ENCODE measurements around the gene UGT2B15. TPM values are rescaled to one million over a fixed set of nuclear protein-coding genes. Genes with fewer than 3 reads are reported as not detected.
"Not testable (repeated sequence)": the region's sequence is repeated elsewhere in the genome, so short reads cannot be mapped to it uniquely, and the experiment has no call there.

The UGT2B15 gene
- total RNA-seq, result not detected
- long read RNA-seq, result 0 reads

DNA sequence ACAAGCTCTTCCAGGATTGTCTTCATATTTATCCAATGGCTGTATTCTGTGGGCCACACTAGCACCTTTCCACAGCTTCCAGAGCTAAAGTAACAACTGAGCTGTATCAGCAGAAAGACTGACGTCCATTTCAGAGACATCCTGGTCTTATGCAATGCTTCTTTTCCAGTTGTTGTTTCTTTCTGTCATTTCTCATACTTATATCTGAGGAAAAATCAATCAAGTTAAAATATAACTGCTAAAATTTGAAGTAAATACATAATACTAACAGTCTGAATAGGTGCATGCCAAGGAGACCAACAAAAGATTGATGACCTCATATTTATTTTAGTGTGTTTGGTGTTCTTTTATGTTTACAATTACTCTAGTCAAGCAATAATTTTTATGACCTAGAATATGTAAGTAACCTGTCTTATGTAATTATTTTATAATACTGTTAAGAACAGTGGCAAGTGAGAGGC lies at the start of gene UGT2B15:
UGT2B15 (minus strand) TSS at position 174 of the 461 bp plus-strand sequence; CDS start at position 140, 34 bp downstream.
- intact Hi-C loops (cut with DNase I), result loop anchor here (5.0 kb wide), 1 partner anchor 173 kb away; no protein-coding TSS in a partner anchor
- ATAC-seq; DNase-seq (ENCODE audit: missing footprints): not testable (repeated sequence)

GRCh38 chr4:68719075-68719473 lies 48.6 kb upstream of the UGT2B15 start:
- ATAC-seq (no peak), DNase-seq (ENCODE audit: missing footprints) (no peak)
- intact Hi-C loops (cut with DNase I), result no loop called here

DNA sequence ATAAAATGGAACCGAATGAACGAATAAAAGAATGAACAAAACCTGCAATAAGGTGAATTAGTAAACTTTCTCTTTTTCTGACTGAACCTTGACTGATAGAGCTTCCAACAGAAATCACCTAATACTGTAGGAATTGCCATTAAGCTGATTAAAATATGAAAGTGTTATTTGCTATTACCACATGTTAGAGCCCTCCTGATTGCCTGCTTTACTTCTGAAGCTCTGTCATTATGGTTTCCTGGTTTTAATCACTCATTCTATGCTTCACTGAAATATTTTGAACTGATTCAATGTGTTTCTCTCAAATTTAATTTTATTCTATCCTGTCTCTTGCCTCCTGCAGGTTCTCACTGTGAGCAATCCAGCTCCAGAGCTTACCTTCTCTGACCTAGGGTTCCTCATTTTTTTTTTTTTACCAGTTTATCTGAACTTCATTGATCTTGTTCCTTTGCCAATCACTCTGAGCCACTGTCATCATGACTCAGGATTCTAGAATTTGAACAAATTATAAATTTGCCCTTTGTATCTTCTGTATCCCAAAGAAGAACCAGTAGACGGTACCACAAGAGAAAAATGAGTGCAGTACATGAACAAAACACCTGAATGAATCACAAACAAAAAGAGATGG lies 48.1 kb upstream of the UGT2B15 start:
- intact Hi-C loops (cut with DNase I), result no loop called here
- ATAC-seq (no peak), DNase-seq (ENCODE audit: missing footprints) (no peak)

DNA sequence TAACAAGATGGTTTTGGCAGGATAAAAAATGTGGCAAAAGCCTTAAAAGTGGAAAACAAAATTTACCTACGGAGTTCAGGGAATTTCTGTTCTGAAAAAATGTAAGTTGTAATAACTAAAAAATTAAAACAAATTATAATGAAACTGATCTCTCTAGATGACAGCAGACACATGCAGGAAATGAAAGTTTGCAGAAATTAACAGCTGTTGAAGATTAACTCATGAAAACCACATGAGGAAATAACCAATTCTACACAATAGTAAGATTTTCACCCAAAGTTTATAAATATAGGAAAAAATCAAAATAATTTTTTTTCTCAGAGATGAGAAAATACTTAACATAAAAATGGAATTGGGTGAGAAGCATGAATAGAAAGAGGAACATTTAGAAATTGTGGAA lies 47.5 kb upstream of the UGT2B15 start:
- ATAC-seq, result no peak
- intact Hi-C loops (cut with DNase I), result no loop called here
- DNase-seq (ENCODE audit: missing footprints), result no peak

GRCh38 chr4:68714400-68714799 lies 43.9 kb upstream of the UGT2B15 start:
- DNase-seq (ENCODE audit: missing footprints) (no peak), ATAC-seq (no peak)
- intact Hi-C loops (cut with DNase I), result no loop called here

DNA sequence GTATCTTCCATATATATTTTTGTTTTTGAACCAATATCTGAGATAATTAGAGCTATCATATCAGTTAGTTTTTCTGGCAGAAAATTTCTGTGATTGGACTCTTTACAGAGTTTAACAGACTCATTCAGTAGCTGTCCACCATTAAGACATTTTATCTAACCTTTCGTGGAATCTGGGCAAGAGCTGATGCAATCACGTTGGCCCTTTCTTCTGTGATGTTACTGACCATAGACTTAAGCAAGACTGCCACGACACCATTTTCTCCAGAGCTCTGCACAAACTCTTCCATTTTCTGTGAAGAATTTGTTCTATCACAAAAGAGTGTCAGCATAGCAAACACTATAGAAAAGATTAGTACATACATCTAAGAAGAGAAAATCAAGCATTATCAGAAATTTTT lies 41.8 kb upstream of the UGT2B15 start:
- intact Hi-C loops (cut with DNase I), result no loop called here
- ATAC-seq (no peak), DNase-seq (ENCODE audit: missing footprints) (no peak)

GRCh38 chr4:68708566-68708965 lies 38.1 kb upstream of the UGT2B15 start:
- intact Hi-C loops (cut with DNase I), result no loop called here
- DNase-seq (ENCODE audit: missing footprints), result no peak

DNA sequence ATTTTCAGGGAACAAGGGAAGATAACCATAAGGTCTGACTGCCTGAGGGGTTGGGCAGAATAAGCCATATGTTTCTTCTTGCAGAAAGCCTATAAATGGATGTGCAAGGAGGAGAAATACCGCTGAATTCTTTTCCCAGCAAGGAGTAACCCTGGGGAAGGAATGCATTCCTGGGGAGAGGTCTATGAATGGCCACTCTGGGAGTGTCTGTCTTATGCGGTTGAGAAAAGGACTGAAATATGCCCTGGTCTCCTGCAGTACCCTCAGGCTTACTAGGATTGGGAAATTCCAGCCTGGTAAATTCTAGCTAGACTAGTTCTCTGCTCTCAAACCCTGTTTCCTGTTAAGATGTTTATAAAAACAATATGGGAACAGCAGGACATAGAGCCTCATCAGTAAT lies 32.7 kb upstream of the UGT2B15 start:
- intact Hi-C loops (cut with DNase I); ATAC-seq; DNase-seq (ENCODE audit: missing footprints): not testable (repeated sequence)

More at GRCh38 chr4:68708566-68708965, 38.1 kb upstream of the UGT2B15 start:
- ATAC-seq, result no peak

DNA sequence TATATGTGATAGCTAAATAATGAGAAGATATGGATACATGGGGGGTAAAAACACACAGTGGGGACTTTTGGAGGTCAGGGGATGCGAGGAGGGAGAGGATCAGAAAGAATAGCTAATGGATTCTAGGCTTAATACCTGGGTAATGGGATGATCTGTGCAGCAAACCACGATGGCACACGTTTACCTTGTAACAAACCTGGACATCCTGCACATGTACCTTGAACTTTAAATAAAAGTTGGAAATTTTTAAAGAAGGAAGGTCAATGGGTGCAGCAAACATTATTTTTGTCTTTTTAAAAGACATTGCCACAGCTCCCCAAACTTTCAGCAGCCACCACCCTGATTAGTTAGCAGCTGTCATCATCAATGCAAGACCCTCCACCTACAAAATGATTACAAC lies 29.7 kb upstream of the UGT2B15 start:
- intact Hi-C loops (cut with DNase I), result no loop called here
- DNase-seq (ENCODE audit: missing footprints) (no peak), ATAC-seq (no peak)

GRCh38 chr4:68693325-68694075 lies 23.0 kb upstream of the UGT2B15 start:
- intact Hi-C loops (cut with DNase I), result no loop called here
- ATAC-seq, result no peak

DNA sequence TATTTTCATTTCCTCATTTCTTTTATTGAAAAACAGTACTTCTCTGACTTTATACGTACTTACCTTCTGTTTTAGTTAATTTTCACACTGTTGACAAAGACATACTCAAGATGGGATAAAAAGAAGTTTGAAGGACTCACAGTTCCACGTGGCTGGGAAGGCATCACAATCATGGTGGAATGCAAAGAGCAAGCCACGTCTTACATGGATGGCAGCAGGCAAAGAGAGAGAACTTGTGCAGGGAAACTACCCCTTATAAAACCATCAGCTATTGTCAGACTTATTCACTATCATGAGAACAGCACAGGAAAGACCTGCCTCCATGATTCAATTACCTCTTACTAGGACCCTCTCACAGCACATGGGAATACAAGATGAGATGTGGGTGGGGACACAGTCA lies 20.7 kb upstream of the UGT2B15 start:
- ATAC-seq, result no peak
- intact Hi-C loops (cut with DNase I), result no loop called here
- no peak for DNase-seq (ENCODE audit: missing footprints)

More at GRCh38 chr4:68693325-68694075, 23.0 kb upstream of the UGT2B15 start:
- no peak for DNase-seq (ENCODE audit: missing footprints)

GRCh38 chr4:68683034-68683433 lies 12.6 kb upstream of the UGT2B15 start:
- ATAC-seq, result no peak
- DNase-seq (ENCODE audit: missing footprints), result no peak
- intact Hi-C loops (cut with DNase I), result no loop called here

- ATAC-seq; DNase-seq (ENCODE audit: missing footprints); intact Hi-C loops (cut with DNase I): not testable (repeated sequence)
These were observed 10.8 kb upstream of the UGT2B15 start for GRCh38 chr4:68681298-68681697.

DNA sequence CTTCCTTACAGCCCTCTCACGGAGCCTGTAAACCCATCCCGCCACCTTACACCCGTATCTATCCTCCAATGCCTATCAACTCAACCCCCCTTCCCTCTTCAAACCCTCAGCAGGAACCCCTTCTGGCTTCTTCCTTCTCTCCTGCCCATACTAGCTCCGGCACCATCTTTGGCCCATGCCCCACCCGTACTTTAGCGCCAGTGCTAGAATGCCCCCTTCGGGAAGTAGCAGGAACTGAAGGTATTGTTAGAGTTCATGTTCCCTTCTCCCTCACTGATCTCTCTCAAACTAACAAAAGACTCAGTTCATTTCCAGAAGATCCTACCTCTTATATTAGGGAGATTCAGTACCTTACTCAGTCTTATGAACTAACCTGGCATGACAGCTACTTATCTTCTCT lies 2.7 kb upstream of the UGT2B15 start:
- ATAC-seq (no peak), DNase-seq (ENCODE audit: missing footprints) (no peak)
- intact Hi-C loops (cut with DNase I), result loop anchor here (5.0 kb wide), 1 partner anchor 176 kb away; no protein-coding TSS in a partner anchor

GRCh38 chr4:68671217-68671616 lies 765 bp upstream of the UGT2B15 start:
- ATAC-seq; DNase-seq (ENCODE audit: missing footprints): not testable (repeated sequence)
- intact Hi-C loops (cut with DNase I), result loop anchor here (5.0 kb wide), 1 partner anchor 174 kb away; no protein-coding TSS in a partner anchor

- ATAC-seq; intact Hi-C loops (cut with DNase I); DNase-seq (ENCODE audit: missing footprints): not testable (repeated sequence)
These were observed 1.8 kb downstream of the UGT2B15 start for GRCh38 chr4:68668537-68669163.

DNA sequence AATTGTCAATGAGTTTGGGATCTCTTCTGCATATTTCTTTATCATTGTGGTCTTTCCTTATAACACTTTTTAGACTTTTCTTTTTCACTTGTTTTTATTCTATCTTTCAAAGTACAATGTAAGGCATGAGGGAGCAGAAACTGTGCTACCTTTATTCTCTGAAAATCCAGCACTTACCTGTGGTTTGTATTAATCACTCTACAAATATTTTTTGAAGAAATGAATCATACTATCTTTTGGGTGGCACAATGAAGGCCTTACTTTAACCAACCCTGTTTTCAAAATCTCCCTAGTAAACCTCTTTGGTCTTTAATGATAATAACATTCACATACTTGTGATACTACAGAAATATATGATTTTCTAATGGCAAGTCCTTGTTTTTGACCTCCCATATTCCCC lies 2.9 kb downstream of the UGT2B15 start:
- intact Hi-C loops (cut with DNase I); DNase-seq (ENCODE audit: missing footprints); ATAC-seq: not testable (repeated sequence)

DNA sequence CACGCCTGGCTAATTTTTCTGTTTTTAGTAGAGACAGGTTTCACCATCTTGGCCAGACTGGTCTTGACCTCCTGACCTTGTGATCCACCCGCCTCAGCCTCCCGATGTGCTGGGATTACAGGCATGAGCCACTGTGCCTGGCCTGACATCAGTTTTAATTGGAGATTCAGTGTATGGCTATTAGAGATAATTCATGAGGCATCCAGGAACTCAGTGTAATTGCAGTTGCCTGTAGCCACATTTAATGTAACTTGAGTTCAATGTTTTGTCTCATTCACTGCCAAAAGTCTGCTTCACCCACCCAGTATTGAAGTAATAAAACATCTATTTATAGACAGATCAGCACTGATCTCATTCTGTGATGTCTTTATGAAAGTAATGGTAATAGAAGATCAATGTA lies 5.7 kb downstream of the UGT2B15 start:
- DNase-seq (ENCODE audit: missing footprints); ATAC-seq; intact Hi-C loops (cut with DNase I): not testable (repeated sequence)

- DNase-seq (ENCODE audit: missing footprints); ATAC-seq; intact Hi-C loops (cut with DNase I): not testable (repeated sequence)
These were observed 7.4 kb downstream of the UGT2B15 start for GRCh38 chr4:68662836-68663574.
